Measurements from ENCODE around the gene ADAMTS10.
"Not testable (repeated sequence)": the region's sequence is repeated elsewhere in the genome, so short reads cannot be mapped to it uniquely, and the experiment has no call there.

Gene ADAMTS10

GRCh38 chr19:8573316-8573715, 37.2 kb downstream of the ADAMTS10 start:
- in situ Hi-C loops (cut with MboI; ENCODE audit: low pct_unique_long_range_greater_than_20kb, low sequenced_read_pairs) = no loop called here
- DNase-seq = no peak

GRCh38 chr19:8571006-8571411, 39.5 kb downstream of the ADAMTS10 start:
- in situ Hi-C loops (cut with MboI; ENCODE audit: low pct_unique_long_range_greater_than_20kb, low sequenced_read_pairs) = no loop called here
- peak; percentile 87 for DNase-seq

GRCh38 chr19:8569066-8569771, 41.3 kb downstream of the ADAMTS10 start:
- in situ Hi-C loops (cut with MboI; ENCODE audit: low pct_unique_long_range_greater_than_20kb, low sequenced_read_pairs) = no loop called here
- DNase-seq = peak; percentile 95

- in situ Hi-C loops (cut with MboI; ENCODE audit: low pct_unique_long_range_greater_than_20kb, low sequenced_read_pairs) = no loop called here
- DNase-seq = no peak
These were observed 42.9 kb downstream of the ADAMTS10 start for GRCh38 chr19:8567522-8568172.

- in situ Hi-C loops (cut with MboI; ENCODE audit: low pct_unique_long_range_greater_than_20kb, low sequenced_read_pairs) = no loop called here
These were observed 43.7 kb downstream of the ADAMTS10 start for GRCh38 chr19:8566855-8567254.

GRCh38 chr19:8564866-8565265, 45.6 kb downstream of the ADAMTS10 start:
- in situ Hi-C loops (cut with MboI; ENCODE audit: low pct_unique_long_range_greater_than_20kb, low sequenced_read_pairs); DNase-seq: not testable (repeated sequence)

More at GRCh38 chr19:8566855-8567254, 43.7 kb downstream of the ADAMTS10 start:
- DNase-seq = no peak

- no peak for DNase-seq
- in situ Hi-C loops (cut with MboI; ENCODE audit: low pct_unique_long_range_greater_than_20kb, low sequenced_read_pairs) = no loop called here
These were observed 49.3 kb downstream of the ADAMTS10 start for GRCh38 chr19:8561075-8561764.

- in situ Hi-C loops (cut with MboI; ENCODE audit: low pct_unique_long_range_greater_than_20kb, low sequenced_read_pairs) = no loop called here
These were observed 52.2 kb downstream of the ADAMTS10 start for GRCh38 chr19:8558325-8558724.

GRCh38 chr19:8557642-8558238, 52.8 kb downstream of the ADAMTS10 start:
- DNase-seq = peak; percentile 24
- in situ Hi-C loops (cut with MboI; ENCODE audit: low pct_unique_long_range_greater_than_20kb, low sequenced_read_pairs) = no loop called here

More at GRCh38 chr19:8558325-8558724, 52.2 kb downstream of the ADAMTS10 start:
- no peak for DNase-seq

GRCh38 chr19:8553729-8554128, 56.8 kb downstream of the ADAMTS10 start:
- DNase-seq; in situ Hi-C loops (cut with MboI; ENCODE audit: low pct_unique_long_range_greater_than_20kb, low sequenced_read_pairs): not testable (repeated sequence)

GRCh38 chr19:8552810-8553209, 57.7 kb downstream of the ADAMTS10 start:
- DNase-seq = no peak
- in situ Hi-C loops (cut with MboI; ENCODE audit: low pct_unique_long_range_greater_than_20kb, low sequenced_read_pairs) = no loop called here

GRCh38 chr19:8550070-8550469, 60.4 kb downstream of the ADAMTS10 start:
- in situ Hi-C loops (cut with MboI; ENCODE audit: low pct_unique_long_range_greater_than_20kb, low sequenced_read_pairs) = no loop called here
- DNase-seq = no peak

GRCh38 chr19:8545743-8546142, 64.8 kb downstream of the ADAMTS10 start:
- in situ Hi-C loops (cut with MboI; ENCODE audit: low pct_unique_long_range_greater_than_20kb, low sequenced_read_pairs) = no loop called here
- DNase-seq = no peak

GRCh38 chr19:8544168-8544567, 66.3 kb downstream of the ADAMTS10 start:
- no peak for DNase-seq
- in situ Hi-C loops (cut with MboI; ENCODE audit: low pct_unique_long_range_greater_than_20kb, low sequenced_read_pairs) = no loop called here

- DNase-seq = no peak
- in situ Hi-C loops (cut with MboI; ENCODE audit: low pct_unique_long_range_greater_than_20kb, low sequenced_read_pairs) = no loop called here
These were observed 70.8 kb downstream of the ADAMTS10 start for GRCh38 chr19:8539621-8540149.

- in situ Hi-C loops (cut with MboI; ENCODE audit: low pct_unique_long_range_greater_than_20kb, low sequenced_read_pairs) = no loop called here
- no peak for DNase-seq
These were observed 73.4 kb downstream of the ADAMTS10 start for GRCh38 chr19:8537099-8537498.

- no peak for DNase-seq
- in situ Hi-C loops (cut with MboI; ENCODE audit: low pct_unique_long_range_greater_than_20kb, low sequenced_read_pairs) = no loop called here
These were observed 74.2 kb downstream of the ADAMTS10 start for GRCh38 chr19:8536282-8536681.

GRCh38 chr19:8532225-8532624, 78.3 kb downstream of the ADAMTS10 start:
- in situ Hi-C loops (cut with MboI; ENCODE audit: low pct_unique_long_range_greater_than_20kb, low sequenced_read_pairs) = no loop called here
- DNase-seq = no peak

GRCh38 chr19:8531470-8531869, 79.0 kb downstream of the ADAMTS10 start:
- in situ Hi-C loops (cut with MboI; ENCODE audit: low pct_unique_long_range_greater_than_20kb, low sequenced_read_pairs) = no loop called here
- DNase-seq = no peak

Data from KBM-7 (cell line).